Activated CD4-positive, alpha-beta T cell treated with anti-CD3 and anti-CD28 coated beads for 36 hours (primary cell): ENCODE data around the gene PP2D1. TPM values are rescaled to one million over a fixed set of nuclear protein-coding genes. Genes with fewer than 3 reads are reported as not detected.
"Not testable (repeated sequence)": the region's sequence is repeated elsewhere in the genome, so short reads cannot be mapped to it uniquely, and the experiment has no call there.

Experiments
- ATAC-seq: fragments of 200-7000 bp; cut with Tn5 transposase; one replicate; pipeline ENCODE4 v1.10.0; 2021; ENCODE audit warnings: mild to moderate bottlenecking, moderate library complexity
- CTCF ChIA-PET: fragments of 350-600 bp; sonication (Branson Sonifier 250); formaldehyde crosslinking; loops from one replicate; lab custom pipeline; 2021; ENCODE audit warnings: antibody characterized with exemption; lab: Charles Lee
- POLR2A ChIA-PET: fragments of 350-600 bp; sonication (Branson Sonifier 250); formaldehyde crosslinking; loops from one replicate; lab custom pipeline; 2021; ENCODE audit warnings: antibody characterized with exemption, inconsistent platforms; lab: Charles Lee
- DNase-seq: peaks from one replicate; pipeline ENCODE4 v3.0.0-alpha.2; 2020
- H3K27ac Mint-ChIP-seq: one replicate; pipeline ENCODE4 v1.8.0; 2021; ENCODE audit warnings: mixed read lengths
- H3K27me3 Mint-ChIP-seq: one replicate; pipeline ENCODE4 v1.8.0; 2021; ENCODE audit warnings: mixed read lengths
- H3K36me3 Mint-ChIP-seq: one replicate; pipeline ENCODE4 v1.8.0; 2021; ENCODE audit warnings: low read depth, mixed read lengths
- H3K4me1 Mint-ChIP-seq: one replicate; pipeline ENCODE4 v1.8.0; 2021; ENCODE audit warnings: mixed read lengths
- H3K4me3 Mint-ChIP-seq: one replicate; pipeline ENCODE4 v1.8.0; 2021; ENCODE audit warnings: mild to moderate bottlenecking, moderate library complexity, mixed read lengths
- H3K9me3 Mint-ChIP-seq: one replicate; pipeline ENCODE4 v1.8.0; 2021; ENCODE audit warnings: low read depth, mixed read lengths
- intact Hi-C, 2 experiments: fragments of 100-400 bp; cut with DNase I in 1 of 2; cut with micrococcal nuclease in 1 of 2; formaldehyde crosslinking; loops; one replicate each; pipeline versions ENCODE4 v1.14.2 to v1.15.1; 2022 to 2024; cut with DNase I, micrococcal nuclease
- total RNA-seq, 2 experiments: library from RNA; stranded (reverse); gene quantifications; one replicate each; pipeline ENCODE4 v1.2.3, GENCODE V29; 2021

The PP2D1 gene
- total RNA-seq, 2 experiments from 2014 or later, result not detected

DNA sequence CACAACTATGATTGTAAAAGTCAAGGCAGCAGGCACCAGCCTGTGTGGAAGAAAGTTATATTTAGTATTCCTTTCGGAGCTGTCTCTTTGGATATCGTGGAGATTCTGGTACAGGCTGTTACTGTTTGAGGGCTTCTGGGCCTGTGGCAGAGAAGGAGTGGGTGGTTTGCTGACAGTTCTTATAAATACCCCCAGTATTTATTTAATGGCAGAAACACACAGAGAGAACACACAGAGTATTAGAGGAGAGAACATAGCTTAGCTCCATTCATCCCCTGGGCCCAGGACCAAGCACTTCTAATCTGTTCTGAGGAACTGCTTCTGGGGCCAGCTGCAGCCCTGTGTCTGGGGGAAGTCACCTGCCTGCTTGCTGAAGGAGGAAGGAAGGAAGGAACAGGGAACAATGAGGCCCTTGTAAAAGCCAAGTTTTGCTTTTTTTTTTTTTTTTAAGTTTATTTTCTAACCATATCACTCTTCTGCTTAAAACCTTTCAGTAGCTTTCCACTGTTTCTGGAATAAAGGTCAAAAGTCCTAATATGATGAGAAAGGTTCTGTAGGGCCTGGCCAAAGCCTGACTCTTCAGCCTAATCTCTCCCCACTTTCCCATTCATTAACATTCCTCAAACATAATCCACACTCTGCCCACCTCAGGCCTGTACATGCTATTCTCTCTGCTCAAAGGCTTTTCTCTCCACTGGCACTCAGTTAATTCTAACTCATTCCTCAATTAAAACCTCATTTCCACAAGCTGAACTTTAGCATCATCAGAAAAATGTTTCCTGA lies 11.8 kb upstream of the PP2D1 start:
- Mint-ChIP-seq H3K4me3 (no peak overlapping the region), H3K4me1 (no peaks in the 10 kb centered on the region), H3K27me3 (no peaks in the 10 kb centered on the region), H3K9me3 (no peaks in the 10 kb centered on the region), H3K27ac (no peak overlapping the region), H3K36me3 (no peaks in the 10 kb centered on the region)
- intact Hi-C loops, result no loop called here
- ATAC-seq (no peak), DNase-seq (no peak)
- CTCF ChIA-PET, result interaction anchor here (1.7 kb wide), 1 partner anchor 10 kb away, joined by 3 read pairs; no protein-coding TSS in a partner anchor
- POLR2A ChIA-PET, result no interaction called here

DNA sequence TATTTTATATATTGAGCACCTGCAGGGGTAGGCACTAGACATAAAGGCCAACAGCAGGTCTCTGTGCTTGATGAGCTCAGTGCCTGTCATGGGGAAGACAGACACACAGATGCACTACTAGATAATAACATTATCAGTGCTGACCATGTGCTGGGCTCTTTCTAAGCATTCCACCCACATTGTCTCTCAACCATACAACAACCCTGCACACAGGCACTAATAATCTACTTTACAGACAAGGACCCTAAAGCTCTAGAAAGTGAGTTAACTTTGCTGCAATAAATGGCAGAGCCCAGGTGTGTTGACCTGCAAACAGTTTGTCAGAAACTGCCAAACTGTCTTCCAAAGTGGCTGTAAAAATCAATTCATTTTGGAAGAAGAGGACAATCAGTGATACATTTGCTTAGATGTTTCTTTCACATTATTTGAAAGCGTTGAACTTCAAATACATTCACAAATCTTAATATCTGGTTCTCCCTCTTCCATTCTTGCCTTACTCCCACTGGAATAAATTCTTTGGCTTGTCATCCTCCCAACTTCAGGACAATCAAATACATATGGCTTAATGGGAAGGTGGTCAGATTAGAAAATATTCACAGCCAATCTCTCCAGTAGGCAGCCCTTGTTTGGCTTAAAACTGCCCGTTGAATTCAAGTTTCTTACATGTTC lies 11.0 kb upstream of the PP2D1 start:
- Mint-ChIP-seq H3K9me3 (no peaks in the 10 kb centered on the region), H3K27me3 (no peaks in the 10 kb centered on the region), H3K36me3 (no peaks in the 10 kb centered on the region), H3K4me3 (no peak overlapping the region), H3K27ac (no peak overlapping the region), H3K4me1 (no peaks in the 10 kb centered on the region)
- POLR2A ChIA-PET, result no interaction called here
- intact Hi-C loops, result no loop called here
- no peak for DNase-seq
- CTCF ChIA-PET, result no interaction called here
- ATAC-seq, result no peak

GRCh38 chr3:20016076-20016475 lies 4.0 kb upstream of the PP2D1 start:
- H3K9me3 Mint-ChIP-seq, ATAC-seq, H3K4me3 Mint-ChIP-seq, POLR2A ChIA-PET, intact Hi-C loops, H3K36me3 Mint-ChIP-seq, H3K27me3 Mint-ChIP-seq, DNase-seq, H3K27ac Mint-ChIP-seq, H3K4me1 Mint-ChIP-seq: not testable (repeated sequence)
- CTCF ChIA-PET, result interaction anchor here (0.8 kb wide), 1 partner anchor 171 kb away, joined by 3 read pairs; no protein-coding TSS in a partner anchor

- DNase-seq (no peak), ATAC-seq (no peak)
- ChIA-PET CTCF (interaction anchor here (0.8 kb wide), 1 partner anchor 172 kb away, joined by 3 read pairs; no protein-coding TSS in a partner anchor), POLR2A (no interaction called here)
- Mint-ChIP-seq H3K36me3 (no peaks in the 10 kb centered on the region), H3K9me3 (no peaks in the 10 kb centered on the region), H3K27ac (no peak overlapping the region), H3K4me3 (no peak overlapping the region), H3K4me1 (no peaks in the 10 kb centered on the region), H3K27me3 (no peaks in the 10 kb centered on the region)
- intact Hi-C loops, result no loop called here
Observed at GRCh38 chr3:20015525-20015924, 3.5 kb upstream of the PP2D1 start.

GRCh38 chr3:20013396-20013795 lies 1.3 kb upstream of the PP2D1 start:
- Mint-ChIP-seq H3K27ac (no peak overlapping the region), H3K36me3 (no peaks in the 10 kb centered on the region), H3K27me3 (no peaks in the 10 kb centered on the region), H3K9me3 (no peaks in the 10 kb centered on the region), H3K4me1 (no peaks in the 10 kb centered on the region), H3K4me3 (no peak overlapping the region)
- POLR2A ChIA-PET, result no interaction called here
- ATAC-seq, result no peak
- no peak for DNase-seq
- intact Hi-C loops, result no loop called here
- CTCF ChIA-PET, result interaction anchor here (0.7 kb wide), 1 partner anchor 76 kb away, joined by 3 read pairs; no protein-coding TSS in a partner anchor

GRCh38 chr3:20008646-20009045 lies 3.4 kb downstream of the PP2D1 start:
- no peak for DNase-seq
- ChIA-PET CTCF (interaction anchor here (0.6 kb wide), 1 partner anchor 143 kb away, joined by 3 read pairs; no protein-coding TSS in a partner anchor), POLR2A (no interaction called here)
- H3K4me1 Mint-ChIP-seq, result no peaks in the 10 kb centered on the region
- H3K4me3 Mint-ChIP-seq, result no peak overlapping the region
- intact Hi-C loops, result no loop called here
- H3K9me3 Mint-ChIP-seq, result no peaks in the 10 kb centered on the region
- no peak for ATAC-seq
- H3K27me3 Mint-ChIP-seq, result no peaks in the 10 kb centered on the region
- H3K27ac Mint-ChIP-seq, result no peak overlapping the region
- no peaks in the 10 kb centered on the region for H3K36me3 Mint-ChIP-seq

DNA sequence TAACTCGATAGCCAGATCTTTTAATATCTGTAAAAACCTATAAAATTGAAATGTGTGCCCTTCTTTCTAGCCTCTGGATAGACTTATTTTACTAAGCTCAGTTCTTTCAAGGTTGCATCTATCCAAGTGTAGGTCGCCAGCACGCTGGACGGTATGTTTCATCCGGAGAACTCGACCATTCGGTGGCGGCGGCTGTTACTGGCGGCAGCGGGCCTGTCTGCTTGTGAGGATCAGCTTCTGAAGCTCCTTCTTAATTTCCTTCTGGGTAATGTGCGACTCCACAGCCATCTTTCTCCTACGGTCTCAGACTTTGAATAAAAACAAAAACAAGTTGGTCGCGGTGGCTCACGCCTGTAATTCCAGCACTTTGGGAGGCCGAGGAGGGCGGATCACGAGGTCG lies 4.1 kb downstream of the PP2D1 start:
- Mint-ChIP-seq H3K9me3 (no peaks in the 10 kb centered on the region), H3K27ac (no peak overlapping the region), H3K27me3 (no peaks in the 10 kb centered on the region), H3K4me3 (no peak overlapping the region), H3K36me3 (no peaks in the 10 kb centered on the region), H3K4me1 (no peaks in the 10 kb centered on the region)
- DNase-seq (no peak), ATAC-seq (no peak)
- intact Hi-C loops, result no loop called here
- POLR2A ChIA-PET, result no interaction called here
- CTCF ChIA-PET, result interaction anchor here (0.9 kb wide), 1 partner anchor 15 kb away, joined by 4 read pairs; no protein-coding TSS in a partner anchor

DNA sequence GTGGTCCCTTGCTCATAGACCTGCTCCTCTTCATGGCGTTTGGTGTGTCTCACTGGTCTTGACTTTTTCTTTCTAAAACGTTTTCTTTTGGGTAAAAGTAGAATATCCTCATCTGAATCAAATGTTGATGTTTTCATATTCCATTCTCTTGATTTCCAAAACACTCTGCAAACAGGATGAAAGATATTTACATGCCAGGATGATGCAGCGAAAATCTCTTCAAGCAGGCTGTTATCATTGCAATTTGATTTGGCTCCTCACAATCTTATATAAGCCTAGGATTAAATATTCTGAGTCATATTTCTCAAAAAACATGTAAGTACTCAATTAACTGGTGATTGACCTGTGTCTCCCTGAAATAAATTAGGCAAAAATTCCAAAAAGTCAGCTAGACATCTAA lies 10.1 kb downstream of the PP2D1 start:
- no peak overlapping the region for H3K27ac Mint-ChIP-seq

DNA sequence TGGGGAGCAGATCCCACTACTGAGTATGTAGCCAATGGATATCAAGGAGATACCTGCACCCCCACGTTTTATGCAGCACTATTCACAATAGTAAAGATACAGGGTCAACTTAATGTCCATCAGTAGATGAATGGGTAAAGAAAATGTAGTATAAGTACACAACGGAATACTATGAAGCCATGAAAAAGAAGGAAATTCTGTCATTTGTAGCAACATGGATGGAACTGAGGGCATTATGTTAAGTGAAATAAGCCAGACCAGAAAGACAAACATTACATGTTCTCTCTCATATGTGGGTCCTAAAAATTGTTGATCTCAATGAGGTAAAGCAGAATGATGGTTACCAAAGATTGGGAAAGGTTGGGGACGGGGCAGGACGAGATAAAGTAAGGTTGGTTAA lies 14.6 kb downstream of the PP2D1 start:
- ChIA-PET POLR2A (no interaction called here), CTCF (no interaction called here)
- H3K27me3 Mint-ChIP-seq, result no peaks in the 10 kb centered on the region
- intact Hi-C loops, result no loop called here
- no peak overlapping the region for H3K27ac Mint-ChIP-seq
- no peaks in the 10 kb centered on the region for H3K36me3 Mint-ChIP-seq
- DNase-seq (no peak), ATAC-seq (no peak)
- no peaks in the 10 kb centered on the region for H3K9me3 Mint-ChIP-seq
- H3K4me1 Mint-ChIP-seq, result no peaks in the 10 kb centered on the region
- no peak overlapping the region for H3K4me3 Mint-ChIP-seq

More for the DNA sequence above, 10.1 kb downstream of the PP2D1 start:
- Mint-ChIP-seq H3K4me1 (no peaks in the 10 kb centered on the region), H3K27me3 (no peaks in the 10 kb centered on the region), H3K9me3 (no peaks in the 10 kb centered on the region), H3K4me3 (no peak overlapping the region), H3K36me3 (no peaks in the 10 kb centered on the region)
- CTCF ChIA-PET, result no interaction called here
- no peak for DNase-seq
- no peak for ATAC-seq
- POLR2A ChIA-PET, result no interaction called here
- intact Hi-C loops, result no loop called here

GRCh38 chr3:19994796-19995195 lies 17.3 kb downstream of the PP2D1 start:
- no peak overlapping the region for H3K27ac Mint-ChIP-seq
- ChIA-PET POLR2A (no interaction called here), CTCF (interaction anchor here (1.1 kb wide), 1 partner anchor 9 kb away, joined by 3 read pairs; no protein-coding TSS in a partner anchor)
- no peaks in the 10 kb centered on the region for H3K4me1 Mint-ChIP-seq
- H3K4me3 Mint-ChIP-seq, result no peak overlapping the region
- DNase-seq, result no peak
- ATAC-seq, result no peak
- H3K27me3 Mint-ChIP-seq, result no peaks in the 10 kb centered on the region
- no peaks in the 10 kb centered on the region for H3K36me3 Mint-ChIP-seq
- H3K9me3 Mint-ChIP-seq, result no peaks in the 10 kb centered on the region
- intact Hi-C loops, result no loop called here

- H3K9me3 Mint-ChIP-seq, ATAC-seq, H3K4me1 Mint-ChIP-seq, intact Hi-C loops, DNase-seq, H3K27ac Mint-ChIP-seq, H3K4me3 Mint-ChIP-seq, CTCF ChIA-PET, H3K27me3 Mint-ChIP-seq, POLR2A ChIA-PET: not testable (repeated sequence)
- peaks cover 31% of the 10 kb centered on the region for H3K36me3 Mint-ChIP-seq
Observed at GRCh38 chr3:19988904-19989303, 23.2 kb downstream of the PP2D1 start.

- ChIA-PET CTCF (interaction anchor here (1.0 kb wide), 1 partner anchor 13 kb away, joined by 3 read pairs; no protein-coding TSS in a partner anchor), POLR2A (no interaction called here)
- intact Hi-C loops, result no loop called here
- DNase-seq, result no peak
- Mint-ChIP-seq H3K27ac (no peak overlapping the region), H3K9me3 (no peaks in the 10 kb centered on the region), H3K27me3 (no peaks in the 10 kb centered on the region), H3K4me3 (no peak overlapping the region), H3K4me1 (peaks cover 21% of the 10 kb centered on the region), H3K36me3 (peaks cover 33% of the 10 kb centered on the region)
- no peak for ATAC-seq
Observed at GRCh38 chr3:19972054-19972453, 40.0 kb downstream of the PP2D1 start.
